Smooth muscle cell (in vitro differentiated cells): ENCODE data around the gene SSTR3. TPM values are rescaled to one million over a fixed set of nuclear protein-coding genes. Genes with fewer than 3 reads are reported as not detected.
A peak's percentile ranks its signal among the peaks of the same experiment; 100 is the strongest.

Experiments
- DNase-seq: peaks from one replicate; lab custom pipeline; 2025; ENCODE audit not compliant: unreplicated experiment; lab: John Stamatoyannopoulos, UW
- H2AFZ ChIP-seq: fragments of 200-600 bp; sonication (generic); 2 replicates; pipeline ENCODE4 v1.6.0; 2016; ENCODE audit warnings: antibody characterized with exemption, low read depth, mild to moderate bottlenecking
- H3F3A ChIP-seq: fragments of 200-600 bp; sonication (generic); 2 replicates; pipeline ENCODE4 v1.6.0; 2017; ENCODE audit warnings: antibody characterized with exemption, low read depth
- H3K27ac ChIP-seq: fragments of 200-600 bp; sonication (generic); 2 replicates; pipeline ENCODE4 v1.5.1; 2016; ENCODE audit warnings: low read depth, mild to moderate bottlenecking
- H3K27me3 ChIP-seq: fragments of 200-600 bp; sonication (generic); 2 replicates; pipeline ENCODE4 v1.6.1; 2016; ENCODE audit warnings: low read depth, mild to moderate bottlenecking
- H3K36me3 ChIP-seq: fragments of 200-600 bp; sonication (generic); 2 replicates; pipeline ENCODE4 v1.5.1; 2016; ENCODE audit warnings: low read depth
- H3K4me1 ChIP-seq: fragments of 200-600 bp; sonication (generic); 2 replicates; pipeline ENCODE4 v1.5.1; 2016; ENCODE audit warnings: low read depth
- H3K4me2 ChIP-seq: fragments of 200-600 bp; sonication (generic); 2 replicates; pipeline ENCODE4 v1.6.0; 2016; ENCODE audit warnings: mild to moderate bottlenecking
- H3K4me3 ChIP-seq: fragments of 200-600 bp; sonication (generic); 2 replicates; pipeline ENCODE4 v1.5.1; 2016; ENCODE audit warnings: mild to moderate bottlenecking
- H3K79me2 ChIP-seq: fragments of 200-600 bp; sonication (generic); 2 replicates; pipeline ENCODE4 v1.6.0; 2016; ENCODE audit warnings: low read depth, mild to moderate bottlenecking
- H3K9ac ChIP-seq: fragments of 200-600 bp; sonication (generic); 2 replicates; pipeline ENCODE4 v1.6.0; 2016; ENCODE audit warnings: low read depth
- H3K9me3 ChIP-seq: fragments of 200-600 bp; sonication (generic); replicated peaks from 2 replicates; pipeline ENCODE4 v1.5.1; 2016; ENCODE audit warnings: low read depth
- H4K20me1 ChIP-seq: fragments of 200-600 bp; sonication (generic); 2 replicates; pipeline ENCODE4 v1.6.0; 2016; ENCODE audit warnings: low read depth
- WGBS: methylation state at CpG from one replicate; pipeline ENCODE4 v1.1.7; 2016; ENCODE audit warnings: low lambda C conversion rate; 5-methylcytosine and 5-hydroxymethylcytosine counted together
- polyA plus RNA-seq: library from polyadenylated mRNA; unstranded; fragments of >200 nt; fragmentation: Nextera tagmentation; extraction: Ambion mirVana; gene quantifications from 2 replicates; pipeline ENCODE4 v1.2.1, GENCODE V29; 2016
- total RNA-seq: library from RNA; depleted of rRNA; stranded (reverse); fragments of >200 nt; gene quantifications from 2 replicates; pipeline ENCODE4 v1.2.3, GENCODE V29; 2014
- TF ChIP-seq, protein P1 (sequence below): fragments of 200-600 bp; sonication (generic); IDR thresholded peaks from 2 replicates; pipeline ENCODE4 v1.5.1; 2017; ENCODE audit warnings: borderline replicate concordance, mild to moderate bottlenecking, antibody characterized with exemption; ENCODE audit not compliant: insufficient read depth, poor library complexity, severe bottlenecking

Gene SSTR3
- total and polyA plus RNA-seq, 2 experiments from 2014 or later = not detected

DNA sequence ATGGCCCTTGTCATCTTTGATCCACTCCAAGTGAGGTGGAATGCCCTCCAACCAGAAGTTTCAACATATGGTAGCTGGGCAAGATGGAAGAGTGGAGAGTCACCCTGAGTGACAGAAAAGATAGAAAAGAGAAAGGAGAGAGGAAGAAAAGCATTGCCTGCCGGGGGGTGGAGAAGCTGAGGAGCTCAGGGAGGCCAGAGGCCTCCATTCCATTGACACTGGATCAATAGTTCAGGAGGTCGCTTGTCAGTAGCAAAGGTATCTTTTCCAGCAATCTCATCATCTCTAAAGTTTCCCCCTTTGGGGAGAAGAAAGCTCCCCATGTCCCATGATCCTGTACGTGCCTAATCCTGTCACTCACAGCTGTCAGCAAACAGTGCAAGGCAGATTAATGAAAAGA is 17.5 kb downstream of the SSTR3 start:
- Histone ChIP-seq H3K4me1 (peaks cover 14% of the 10 kb centered on the region), H3F3A (peaks cover 17% of the 10 kb centered on the region), H3K4me3 (no peak overlapping the region), H3K79me2 (no peaks in the 10 kb centered on the region), H3K27me3 (no peaks in the 10 kb centered on the region), H2AFZ (no peak overlapping the region), H3K9me3 (no peaks in the 10 kb centered on the region), H3K36me3 (no peaks in the 10 kb centered on the region), H3K27ac (peak overlapping the region; percentile 84), H4K20me1 (no peaks in the 10 kb centered on the region), H3K4me2 (no peak overlapping the region), H3K9ac (no peak overlapping the region)
- no peak for DNase-seq
- TF ChIP-seq, protein P1, sequence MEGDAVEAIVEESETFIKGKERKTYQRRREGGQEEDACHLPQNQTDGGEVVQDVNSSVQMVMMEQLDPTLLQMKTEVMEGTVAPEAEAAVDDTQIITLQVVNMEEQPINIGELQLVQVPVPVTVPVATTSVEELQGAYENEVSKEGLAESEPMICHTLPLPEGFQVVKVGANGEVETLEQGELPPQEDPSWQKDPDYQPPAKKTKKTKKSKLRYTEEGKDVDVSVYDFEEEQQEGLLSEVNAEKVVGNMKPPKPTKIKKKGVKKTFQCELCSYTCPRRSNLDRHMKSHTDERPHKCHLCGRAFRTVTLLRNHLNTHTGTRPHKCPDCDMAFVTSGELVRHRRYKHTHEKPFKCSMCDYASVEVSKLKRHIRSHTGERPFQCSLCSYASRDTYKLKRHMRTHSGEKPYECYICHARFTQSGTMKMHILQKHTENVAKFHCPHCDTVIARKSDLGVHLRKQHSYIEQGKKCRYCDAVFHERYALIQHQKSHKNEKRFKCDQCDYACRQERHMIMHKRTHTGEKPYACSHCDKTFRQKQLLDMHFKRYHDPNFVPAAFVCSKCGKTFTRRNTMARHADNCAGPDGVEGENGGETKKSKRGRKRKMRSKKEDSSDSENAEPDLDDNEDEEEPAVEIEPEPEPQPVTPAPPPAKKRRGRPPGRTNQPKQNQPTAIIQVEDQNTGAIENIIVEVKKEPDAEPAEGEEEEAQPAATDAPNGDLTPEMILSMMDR = no peak
- 95% methylated on average over 3 of the region's 3 CpGs for WGBS

DNA sequence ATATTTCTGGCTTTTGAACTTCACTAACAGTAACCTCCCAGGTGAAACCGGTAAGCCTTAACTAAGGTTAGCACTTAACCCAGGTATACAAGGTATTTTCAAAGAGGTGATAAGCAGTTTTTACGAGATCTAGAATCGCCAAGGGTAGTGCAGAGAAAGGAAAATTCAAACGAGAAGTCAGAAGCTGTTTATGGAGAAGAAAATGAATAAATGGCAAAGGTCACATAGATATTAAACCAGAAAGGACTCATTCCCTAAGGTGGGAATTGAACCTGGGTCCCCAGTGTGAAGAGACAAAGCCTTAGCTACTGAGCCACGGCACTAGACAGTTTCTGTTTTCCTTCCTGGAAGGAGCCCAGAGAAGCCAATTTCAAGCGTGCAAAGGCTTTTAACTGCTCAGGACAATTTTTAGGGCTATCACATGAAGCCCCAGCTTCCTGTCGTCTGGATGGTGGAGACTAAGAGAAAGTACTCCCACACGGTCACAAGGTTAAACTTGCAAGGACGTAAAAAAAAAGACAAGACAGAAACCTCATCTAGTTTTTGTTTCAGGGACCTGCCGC is 18.6 kb downstream of the SSTR3 start:
- Histone ChIP-seq H3K27ac (peak overlapping the region; percentile 57), H4K20me1 (no peaks in the 10 kb centered on the region), H3K27me3 (no peaks in the 10 kb centered on the region), H3K36me3 (no peaks in the 10 kb centered on the region), H3K4me3 (no peak overlapping the region), H2AFZ (no peak overlapping the region), H3K4me1 (peaks cover 25% of the 10 kb centered on the region), H3F3A (peaks cover 13% of the 10 kb centered on the region), H3K79me2 (no peaks in the 10 kb centered on the region), H3K4me2 (no peak overlapping the region), H3K9me3 (no peaks in the 10 kb centered on the region), H3K9ac (no peak overlapping the region)
- 42% methylated on average over 10 of the region's 10 CpGs for WGBS
- no peak for DNase-seq
- TF ChIP-seq, protein P1 = no peak

DNA sequence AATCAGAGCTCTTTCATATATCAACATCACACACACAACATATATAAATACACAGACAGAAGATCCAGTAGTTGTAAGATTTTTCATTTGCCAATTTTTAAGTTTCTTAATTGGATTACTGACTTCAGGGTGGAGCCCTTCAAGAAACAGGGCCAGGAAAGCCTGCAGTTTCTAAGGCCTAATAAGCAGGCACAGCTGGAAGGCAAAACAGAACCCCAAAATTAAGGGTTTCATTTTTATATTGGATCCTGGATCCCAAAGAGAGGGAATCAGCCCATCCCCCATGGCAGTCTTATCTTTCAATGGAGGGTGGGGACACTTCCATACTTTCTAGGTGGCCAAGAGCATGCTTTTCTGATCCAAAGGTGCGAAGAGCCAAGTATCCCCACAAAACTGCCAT is 19.5 kb downstream of the SSTR3 start:
- Histone ChIP-seq H3K9me3 (no peaks in the 10 kb centered on the region), H3F3A (peaks cover 7% of the 10 kb centered on the region), H3K27me3 (no peaks in the 10 kb centered on the region), H3K79me2 (no peaks in the 10 kb centered on the region), H2AFZ (no peak overlapping the region), H4K20me1 (no peaks in the 10 kb centered on the region), H3K4me2 (no peak overlapping the region), H3K4me1 (peaks cover 33% of the 10 kb centered on the region), H3K36me3 (no peaks in the 10 kb centered on the region), H3K27ac (peak overlapping the region; percentile 57), H3K9ac (no peak overlapping the region), H3K4me3 (no peak overlapping the region)
- TF ChIP-seq, protein P1 = no peak
- no peak for DNase-seq
- WGBS = 100% methylated on average over 1 of the region's 1 CpG

DNA sequence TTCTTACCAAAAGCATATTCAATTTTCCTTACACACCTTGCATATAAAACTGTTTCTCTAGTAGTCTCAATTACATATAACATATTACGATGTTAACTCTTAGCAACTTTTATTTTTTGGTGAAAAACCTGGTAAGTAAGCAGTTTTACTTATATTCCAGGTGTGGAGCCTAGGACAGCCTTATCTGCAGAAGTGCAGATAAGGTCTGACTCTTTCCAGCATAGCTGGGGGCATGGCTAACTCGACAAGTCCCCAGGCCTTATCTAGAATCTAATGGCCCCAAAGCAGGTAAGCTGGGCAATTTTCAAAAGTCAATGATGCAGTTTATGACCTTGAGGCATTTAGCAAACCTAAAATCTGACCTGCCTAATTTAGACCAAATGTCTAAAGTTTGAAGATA is 20.1 kb downstream of the SSTR3 start:
- no peak for DNase-seq
- Histone ChIP-seq H3K27ac (peak overlapping the region; percentile 57), H2AFZ (no peak overlapping the region), H3K79me2 (no peaks in the 10 kb centered on the region), H3F3A (peaks cover 7% of the 10 kb centered on the region), H3K27me3 (no peaks in the 10 kb centered on the region), H3K4me2 (no peak overlapping the region), H3K36me3 (no peaks in the 10 kb centered on the region), H3K9me3 (no peaks in the 10 kb centered on the region), H3K4me1 (peaks cover 37% of the 10 kb centered on the region), H3K9ac (no peak overlapping the region), H4K20me1 (no peaks in the 10 kb centered on the region), H3K4me3 (no peak overlapping the region)
- TF ChIP-seq, protein P1 = no peak
- 72% methylated on average over 2 of the region's 2 CpGs for WGBS
